ENCODE measurements around the gene ASF1A.
A peak's percentile ranks its signal among the peaks of the same experiment; 100 is the strongest.

Gene ASF1A

DNA sequence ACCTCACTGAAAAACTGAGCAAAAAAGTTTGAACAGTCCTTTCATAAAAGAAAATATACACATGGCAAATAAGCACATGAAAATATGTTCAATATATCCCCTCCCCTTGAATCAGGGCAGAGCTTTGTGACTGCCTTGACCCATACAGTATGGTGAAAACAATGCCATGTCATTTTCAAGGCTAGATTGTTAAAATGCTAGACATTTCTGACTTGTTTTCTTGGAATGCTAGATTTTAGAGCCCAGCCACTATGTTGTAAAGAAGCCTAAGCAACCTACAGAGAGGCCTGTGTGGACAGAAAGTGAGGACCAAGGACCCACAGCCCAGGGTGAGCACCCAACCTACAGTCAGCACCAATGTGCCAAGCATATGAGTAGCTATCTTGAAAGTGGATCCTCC, 17.1 kb upstream of the ASF1A start:
- TF ChIP-seq CTCF (IDR thresholded peaks at IDR 0.05; ENCODE audit: low read depth, low read length), result no peak
- DNase-seq (ENCODE audit: low read depth in 2 of 2), result peak; percentile 45 to 91
- no peak overlapping the region for H3K4me3 ChIP-seq (replicated peaks in 1 of 2; ENCODE audit: low read depth in 2 of 2, low read length in 2 of 2)

- TF ChIP-seq CTCF (IDR thresholded peaks at IDR 0.05; ENCODE audit: low read depth, low read length), result no peak
- H3K4me3 ChIP-seq (replicated peaks in 1 of 2; ENCODE audit: low read depth in 2 of 2, low read length in 2 of 2), result no peak overlapping the region
- no peak for DNase-seq (ENCODE audit: low read depth in 2 of 2)
These were observed 16.1 kb upstream of the ASF1A start for GRCh38 chr6:118877806-118878205.

DNA sequence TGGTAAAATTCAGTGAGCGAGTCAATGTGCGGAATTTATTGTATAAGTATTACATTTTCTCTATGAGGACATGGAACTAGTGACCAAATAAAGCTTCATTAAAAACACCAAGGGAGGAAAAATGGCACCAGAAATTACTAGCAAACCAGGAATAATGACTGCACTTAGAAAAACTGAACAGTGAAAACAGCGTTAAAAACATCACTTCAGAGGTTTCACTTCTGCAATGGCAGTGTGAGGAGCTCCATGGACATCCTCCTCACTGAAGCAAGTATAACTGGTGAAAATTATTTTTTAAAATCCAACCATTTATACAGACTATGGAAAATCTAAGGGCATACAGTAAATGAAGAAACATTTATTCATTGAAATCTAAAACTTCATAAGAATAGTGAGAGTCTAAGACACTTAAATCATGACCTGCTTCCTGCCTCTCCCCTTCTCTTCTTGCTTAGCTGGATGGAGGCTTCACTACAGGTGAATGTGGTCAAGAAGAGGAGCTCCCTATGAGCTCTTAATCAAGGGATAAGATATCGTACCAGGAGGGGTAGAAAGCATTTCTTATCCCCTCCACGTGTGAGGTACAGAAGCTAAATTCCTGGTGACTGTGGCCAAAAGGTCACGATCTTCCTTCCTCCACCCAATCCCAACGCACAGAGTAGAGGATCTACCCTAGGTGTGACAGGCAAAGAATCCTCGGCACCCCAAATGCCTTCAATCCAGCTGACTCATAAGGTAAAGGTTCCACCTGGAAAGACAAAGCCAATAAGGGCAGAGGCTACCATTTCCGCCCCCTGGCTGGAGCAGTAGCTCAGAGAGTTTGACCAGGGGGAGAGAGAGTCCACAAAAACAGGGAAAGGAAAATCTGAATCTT, 12.3 kb upstream of the ASF1A start:
- no peak overlapping the region for H3K4me3 ChIP-seq (replicated peaks in 1 of 2; ENCODE audit: low read depth in 2 of 2, low read length in 2 of 2)
- TF ChIP-seq CTCF (IDR thresholded peaks at IDR 0.05; ENCODE audit: low read depth, low read length), result no peak
- DNase-seq (ENCODE audit: low read depth in 2 of 2), result no peak

DNA sequence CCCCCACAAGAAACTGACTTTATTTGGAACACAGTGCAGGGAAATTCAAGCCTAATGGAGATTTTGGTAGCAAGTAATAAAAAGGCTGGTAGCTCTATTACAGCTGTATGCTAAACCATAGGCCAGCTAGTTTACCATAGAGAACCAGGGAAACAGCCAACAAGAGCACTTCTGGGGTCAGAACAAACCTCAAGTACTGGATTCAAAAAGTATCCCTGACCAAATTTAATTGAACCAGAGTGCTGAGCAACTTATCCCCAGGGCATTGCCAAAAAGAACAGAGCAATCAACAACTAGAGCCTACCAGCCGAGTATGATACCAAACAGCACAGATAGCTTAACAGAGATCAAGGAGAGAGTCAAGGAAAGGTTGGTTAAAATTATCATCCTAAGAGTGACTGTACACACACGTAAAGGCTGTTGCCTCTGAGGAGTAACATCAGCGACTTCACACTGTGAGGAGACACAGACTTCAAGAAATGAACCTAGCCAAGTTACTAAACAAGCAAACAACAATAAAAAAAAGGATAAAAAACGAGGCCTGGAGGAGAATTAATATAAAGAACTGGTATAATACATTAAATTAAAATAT, 11.5 kb upstream of the ASF1A start:
- TF ChIP-seq CTCF (IDR thresholded peaks at IDR 0.05; ENCODE audit: low read depth, low read length), result no peak
- no peak for DNase-seq (ENCODE audit: low read depth in 2 of 2)
- H3K4me3 ChIP-seq (replicated peaks in 1 of 2; ENCODE audit: low read depth in 2 of 2, low read length in 2 of 2), result no peak overlapping the region

DNA sequence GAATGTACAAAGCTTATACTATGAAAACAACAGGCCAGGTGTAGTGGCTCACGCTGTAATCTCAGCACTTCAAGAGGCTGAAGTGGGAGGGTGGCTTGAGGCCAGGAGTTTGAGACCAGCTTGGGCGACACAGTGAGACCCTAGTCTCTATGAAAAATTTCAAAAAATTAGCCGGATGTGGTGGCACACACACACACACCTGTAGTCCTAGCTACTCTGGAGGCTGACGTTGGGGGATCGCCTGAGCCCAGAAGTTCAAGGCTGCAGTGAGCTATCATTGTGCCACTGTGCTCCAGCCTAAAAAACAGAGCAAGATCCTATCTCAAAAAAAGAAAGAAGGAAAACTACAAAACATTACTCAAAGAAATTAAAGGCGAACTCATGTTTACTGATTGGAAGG, 7.3 kb upstream of the ASF1A start:
- DNase-seq (ENCODE audit: low read depth in 2 of 2), result no peak
- no peak for TF ChIP-seq CTCF (IDR thresholded peaks at IDR 0.05; ENCODE audit: low read depth, low read length)

GRCh38 chr6:118889163-118889562, 4.8 kb upstream of the ASF1A start:
- TF ChIP-seq CTCF (IDR thresholded peaks at IDR 0.05; ENCODE audit: low read depth, low read length), result no peak
- no peak for DNase-seq (ENCODE audit: low read depth in 2 of 2)
- H3K4me3 ChIP-seq (replicated peaks in 1 of 2; ENCODE audit: low read depth in 2 of 2, low read length in 2 of 2), result no peak overlapping the region

More for the DNA sequence above, 7.3 kb upstream of the ASF1A start:
- H3K4me3 ChIP-seq (replicated peaks in 1 of 2; ENCODE audit: low read depth in 2 of 2, low read length in 2 of 2), result no peak overlapping the region
